ENCODE results near the gene P3H2. TPM values are rescaled to one million over a fixed set of nuclear protein-coding genes. Genes with fewer than 3 reads are reported as not detected.

The P3H2 gene
- total and polyA plus RNA-seq, 2 donors (not counting 1 experiment from before 2014, with no cell fraction given), result not detected

DNA sequence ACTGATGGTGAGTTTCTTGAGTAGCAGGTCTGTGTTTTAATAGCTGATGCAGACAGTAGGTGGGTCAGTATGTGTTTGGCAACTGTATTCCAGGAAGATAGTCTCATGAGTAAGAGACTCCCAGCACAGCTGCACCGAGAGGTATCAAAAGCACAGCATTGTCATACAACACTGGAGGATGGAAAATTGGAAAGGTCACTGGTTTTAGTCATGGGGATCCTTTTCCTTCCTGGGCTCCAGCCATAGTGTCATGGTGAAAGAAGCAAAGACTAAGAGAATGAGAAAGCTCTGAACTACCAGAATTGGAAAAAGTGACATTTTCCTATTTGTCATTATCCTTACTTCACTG lies 61.5 kb downstream of the P3H2 start:
- H2AFZ ChIP-seq (ENCODE audit: insufficient read depth, low read depth, low read length, poor library complexity, severe bottlenecking), result no peak overlapping the region
- no peaks in the 10 kb centered on the region for H3K36me3 ChIP-seq (replicated peaks in 1 of 2; ENCODE audit: control extremely low read depth in 1 of 2, control insufficient read depth in 1 of 2, extremely low read depth in 1 of 2, insufficient read depth in 2 of 2, low read length in 1 of 2)
- H3K27ac Mint-ChIP-seq, result no peak overlapping the region
- H3K79me2 ChIP-seq (ENCODE audit: control insufficient read depth, insufficient read depth, low read length), result no peaks in the 10 kb centered on the region
- TF ChIP-seq EZH2 (IDR thresholded peaks at IDR 0.05; ENCODE audit: borderline replicate concordance, insufficient read depth, low read depth, low read length, poor library complexity, severe bottlenecking), result no peak
- TF ChIP-seq, protein P1, sequence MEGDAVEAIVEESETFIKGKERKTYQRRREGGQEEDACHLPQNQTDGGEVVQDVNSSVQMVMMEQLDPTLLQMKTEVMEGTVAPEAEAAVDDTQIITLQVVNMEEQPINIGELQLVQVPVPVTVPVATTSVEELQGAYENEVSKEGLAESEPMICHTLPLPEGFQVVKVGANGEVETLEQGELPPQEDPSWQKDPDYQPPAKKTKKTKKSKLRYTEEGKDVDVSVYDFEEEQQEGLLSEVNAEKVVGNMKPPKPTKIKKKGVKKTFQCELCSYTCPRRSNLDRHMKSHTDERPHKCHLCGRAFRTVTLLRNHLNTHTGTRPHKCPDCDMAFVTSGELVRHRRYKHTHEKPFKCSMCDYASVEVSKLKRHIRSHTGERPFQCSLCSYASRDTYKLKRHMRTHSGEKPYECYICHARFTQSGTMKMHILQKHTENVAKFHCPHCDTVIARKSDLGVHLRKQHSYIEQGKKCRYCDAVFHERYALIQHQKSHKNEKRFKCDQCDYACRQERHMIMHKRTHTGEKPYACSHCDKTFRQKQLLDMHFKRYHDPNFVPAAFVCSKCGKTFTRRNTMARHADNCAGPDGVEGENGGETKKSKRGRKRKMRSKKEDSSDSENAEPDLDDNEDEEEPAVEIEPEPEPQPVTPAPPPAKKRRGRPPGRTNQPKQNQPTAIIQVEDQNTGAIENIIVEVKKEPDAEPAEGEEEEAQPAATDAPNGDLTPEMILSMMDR (IDR thresholded peaks at IDR 0.05), result no peak
- H4K20me1 ChIP-seq (ENCODE audit: control insufficient read depth, insufficient read depth, low read length, poor library complexity, severe bottlenecking), result no peaks in the 10 kb centered on the region
- H3K4me1 ChIP-seq (ENCODE audit: control insufficient read depth in 2 of 2, insufficient read depth in 2 of 2, low read length in 2 of 2), result no peaks in the 10 kb centered on the region
- peaks cover 3% of the 10 kb centered on the region for H3K27me3 Mint-ChIP-seq
- intact Hi-C loops (cut with micrococcal nuclease), result no loop called here
- H3K4me1 Mint-ChIP-seq, result no peaks in the 10 kb centered on the region
- no peaks in the 10 kb centered on the region for H3K27me3 ChIP-seq (replicated peaks in 1 of 4; ENCODE audit: control extremely low read depth in 1 of 4, control insufficient read depth in 3 of 4, insufficient read depth in 4 of 4, low read length in 3 of 4)
- POLR2A ChIA-PET, result no interaction called here
- H3K9me3 ChIP-seq (ENCODE audit: control extremely low read depth in 1 of 3, control insufficient read depth in 2 of 3, insufficient read depth in 1 of 3, low read length in 2 of 3), result no peaks in the 10 kb centered on the region
- CTCF ChIA-PET, result no interaction called here
- no peak overlapping the region for H3K4me2 ChIP-seq (replicated peaks; ENCODE audit: low read depth, low read length, poor library complexity, severe bottlenecking)
- no peak overlapping the region for H3K27ac ChIP-seq (ENCODE audit: low read length in 2 of 2)
- no peak overlapping the region for H3K4me3 Mint-ChIP-seq
- no CpG with 5 or more reads among the region's 1 CpG for WGBS (ENCODE audit: insufficient coverage)
- DNase-seq (no peak), ATAC-seq (ENCODE audit: low read depth) (no peak)
- no peaks in the 10 kb centered on the region for H3K9me3 Mint-ChIP-seq (ENCODE audit: insufficient read depth)
- no peak overlapping the region for H3K9ac ChIP-seq (ENCODE audit: low read length)
- H3K4me3 ChIP-seq (ENCODE audit: control extremely low read depth in 1 of 5, extremely low read depth in 1 of 5, insufficient read depth in 1 of 5, low read depth in 2 of 5, low read length in 4 of 5), result no peak overlapping the region

DNA sequence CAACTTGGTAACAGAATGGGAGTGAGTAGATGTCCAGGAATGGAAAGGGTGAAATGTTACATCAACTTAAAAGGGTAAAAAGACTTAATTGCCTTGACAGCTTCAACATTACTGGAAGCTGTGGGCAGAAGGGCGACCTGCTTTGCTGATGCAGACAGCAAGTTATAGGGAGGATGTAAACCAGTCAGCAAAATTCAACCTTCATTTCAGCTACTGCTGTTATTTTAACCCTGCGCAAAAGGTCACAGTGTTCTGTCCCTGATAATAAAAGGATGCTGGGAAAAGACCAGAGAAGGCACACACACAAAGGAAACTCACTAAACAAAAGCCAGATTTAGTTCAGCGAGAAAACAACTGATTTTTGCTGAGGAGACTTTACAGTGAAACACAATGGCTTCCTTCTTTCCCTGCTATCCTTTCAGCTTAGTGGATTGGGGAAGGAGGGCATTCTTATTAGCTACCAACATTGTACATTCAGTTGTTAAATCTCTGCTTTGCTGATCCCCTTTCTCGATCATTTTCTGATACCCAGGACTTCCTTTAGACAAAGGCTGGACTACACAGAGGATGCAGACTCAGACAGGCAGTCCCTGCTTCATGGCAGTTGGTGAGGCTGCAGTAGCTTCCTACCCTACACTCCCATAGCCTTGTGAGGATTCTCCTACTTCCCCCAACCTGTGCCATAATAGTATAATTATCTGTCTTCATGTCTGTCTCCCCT lies 62.0 kb downstream of the P3H2 start:
- Mint-ChIP-seq H3K27ac (no peak overlapping the region), H3K4me1 (no peaks in the 10 kb centered on the region)

More for the DNA sequence above, 62.0 kb downstream of the P3H2 start:
- Histone ChIP-seq H4K20me1 (ENCODE audit: control insufficient read depth, insufficient read depth, low read length, poor library complexity, severe bottlenecking) (no peaks in the 10 kb centered on the region), H3K4me1 (ENCODE audit: control insufficient read depth in 2 of 2, insufficient read depth in 2 of 2, low read length in 2 of 2) (no peaks in the 10 kb centered on the region), H3K79me2 (ENCODE audit: control insufficient read depth, insufficient read depth, low read length) (no peaks in the 10 kb centered on the region), H3K9ac (ENCODE audit: low read length) (no peak overlapping the region), H3K4me2 (replicated peaks; ENCODE audit: low read depth, low read length, poor library complexity, severe bottlenecking) (no peak overlapping the region), H3K27me3 (replicated peaks in 1 of 4; ENCODE audit: control extremely low read depth in 1 of 4, control insufficient read depth in 3 of 4, insufficient read depth in 4 of 4, low read length in 3 of 4) (no peaks in the 10 kb centered on the region), H3K36me3 (replicated peaks in 1 of 2; ENCODE audit: control extremely low read depth in 1 of 2, control insufficient read depth in 1 of 2, extremely low read depth in 1 of 2, insufficient read depth in 2 of 2, low read length in 1 of 2) (no peaks in the 10 kb centered on the region), H3K9me3 (ENCODE audit: control extremely low read depth in 1 of 3, control insufficient read depth in 2 of 3, insufficient read depth in 1 of 3, low read length in 2 of 3) (no peaks in the 10 kb centered on the region), H2AFZ (ENCODE audit: insufficient read depth, low read depth, low read length, poor library complexity, severe bottlenecking) (no peak overlapping the region), H3K4me3 (ENCODE audit: control extremely low read depth in 1 of 5, extremely low read depth in 1 of 5, insufficient read depth in 1 of 5, low read depth in 2 of 5, low read length in 4 of 5) (no peak overlapping the region), H3K27ac (ENCODE audit: low read length in 2 of 2) (no peak overlapping the region)
- POLR2A ChIA-PET, result no interaction called here
- Mint-ChIP-seq H3K9me3 (ENCODE audit: insufficient read depth) (no peaks in the 10 kb centered on the region), H3K4me3 (no peak overlapping the region), H3K27me3 (peaks cover 3% of the 10 kb centered on the region)
- 67% methylated on average over 1 of the region's 4 CpGs for WGBS (ENCODE audit: insufficient coverage)
- intact Hi-C loops (cut with micrococcal nuclease), result no loop called here
- CTCF ChIA-PET, result no interaction called here
- no peak for TF ChIP-seq EZH2 (IDR thresholded peaks at IDR 0.05; ENCODE audit: borderline replicate concordance, insufficient read depth, low read depth, low read length, poor library complexity, severe bottlenecking)
- TF ChIP-seq, protein P1 (IDR thresholded peaks at IDR 0.05), result no peak
- DNase-seq (no peak), ATAC-seq (ENCODE audit: low read depth) (no peak)

Data from B cell (primary cell).